GM10847 (cell line): ENCODE results near the gene HIBCH.

Experiments
- POLR2A ChIP-seq: IDR thresholded peaks from 2 replicates; pipeline ENCODE4 v1.6.1; 2011; ENCODE audit not compliant: insufficient read length; ENCODE audit errors: extremely low read depth

Gene HIBCH, protein sequence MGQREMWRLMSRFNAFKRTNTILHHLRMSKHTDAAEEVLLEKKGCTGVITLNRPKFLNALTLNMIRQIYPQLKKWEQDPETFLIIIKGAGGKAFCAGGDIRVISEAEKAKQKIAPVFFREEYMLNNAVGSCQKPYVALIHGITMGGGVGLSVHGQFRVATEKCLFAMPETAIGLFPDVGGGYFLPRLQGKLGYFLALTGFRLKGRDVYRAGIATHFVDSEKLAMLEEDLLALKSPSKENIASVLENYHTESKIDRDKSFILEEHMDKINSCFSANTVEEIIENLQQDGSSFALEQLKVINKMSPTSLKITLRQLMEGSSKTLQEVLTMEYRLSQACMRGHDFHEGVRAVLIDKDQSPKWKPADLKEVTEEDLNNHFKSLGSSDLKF

DNA sequence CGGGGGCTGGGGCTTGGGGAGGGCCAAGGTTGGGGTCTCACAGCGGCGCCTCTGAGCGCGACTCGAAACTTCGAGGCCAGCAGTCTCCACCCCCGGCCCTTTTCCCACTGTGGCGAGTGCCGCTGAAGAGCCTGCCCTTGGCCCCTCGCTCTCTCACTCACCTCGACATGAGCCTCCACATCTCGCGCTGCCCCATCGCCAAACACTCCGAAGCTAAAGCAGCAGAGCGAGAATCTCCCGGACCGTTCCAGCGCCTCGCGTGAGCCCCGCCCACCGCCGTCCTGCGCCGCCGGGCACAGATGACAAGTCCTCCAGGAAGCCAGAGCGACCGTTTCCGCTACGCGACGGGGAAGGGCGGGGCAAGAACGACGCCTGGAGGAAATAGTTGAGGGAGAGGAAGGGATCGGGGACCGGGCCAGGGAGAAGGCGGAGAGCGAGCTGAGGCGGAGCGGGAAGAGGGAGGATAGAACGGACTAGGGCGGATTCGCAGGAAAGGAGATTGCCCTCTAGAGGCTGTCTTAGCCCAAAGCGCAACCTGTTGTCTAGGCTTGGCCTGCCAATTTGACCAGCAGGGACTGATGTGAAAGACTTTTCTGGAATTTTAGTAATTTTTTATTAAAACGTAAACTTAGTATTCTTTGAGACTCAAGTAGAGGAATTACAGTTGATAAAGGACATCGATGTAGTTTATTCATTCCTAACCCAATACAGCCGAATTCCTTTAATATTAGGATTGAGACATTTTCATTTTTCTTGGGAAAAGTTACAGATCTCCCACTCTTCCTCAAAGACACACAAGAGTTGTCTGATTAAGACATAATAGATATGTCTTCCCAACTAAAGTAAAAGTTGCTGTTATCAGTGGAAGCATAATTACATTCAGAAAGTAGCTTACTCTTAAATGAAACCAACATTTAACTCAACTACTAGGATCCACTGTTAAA is at the start of gene HIBCH:
HIBCH (minus strand) TSS at position 272 of the 944 bp plus-strand sequence; CDS start at position 196, 76 bp downstream.
- TF ChIP-seq POLR2A = peak; percentile 84

GRCh38 chr2:190367091-190367490 is 47.5 kb upstream of the HIBCH start:
- TF ChIP-seq POLR2A = no peak

- TF ChIP-seq POLR2A = no peak
Measured at GRCh38 chr2:190366248-190366753, 46.7 kb upstream of the HIBCH start.

GRCh38 chr2:190365499-190366204 is 46.0 kb upstream of the HIBCH start:
- TF ChIP-seq POLR2A = no peak

DNA sequence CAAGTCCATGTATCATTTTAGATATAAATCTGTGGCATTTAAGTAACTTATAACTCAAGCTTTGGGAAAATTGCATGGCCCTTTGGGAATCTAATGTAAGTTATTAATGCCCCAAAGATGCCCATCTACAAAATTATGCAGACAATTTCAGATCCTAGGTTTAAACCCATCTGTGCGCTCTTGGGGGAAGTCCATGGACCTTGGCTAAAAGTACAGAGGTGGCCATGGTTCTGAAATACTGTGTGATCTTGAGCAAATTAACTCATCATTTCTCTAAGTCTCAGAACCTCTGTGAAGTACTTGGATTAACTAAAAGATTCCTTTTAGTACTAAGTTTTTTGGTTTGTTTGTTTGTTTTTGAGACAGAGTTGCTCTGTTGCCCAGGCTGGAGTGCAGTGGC is 43.3 kb upstream of the HIBCH start:
- TF ChIP-seq POLR2A = no peak

DNA sequence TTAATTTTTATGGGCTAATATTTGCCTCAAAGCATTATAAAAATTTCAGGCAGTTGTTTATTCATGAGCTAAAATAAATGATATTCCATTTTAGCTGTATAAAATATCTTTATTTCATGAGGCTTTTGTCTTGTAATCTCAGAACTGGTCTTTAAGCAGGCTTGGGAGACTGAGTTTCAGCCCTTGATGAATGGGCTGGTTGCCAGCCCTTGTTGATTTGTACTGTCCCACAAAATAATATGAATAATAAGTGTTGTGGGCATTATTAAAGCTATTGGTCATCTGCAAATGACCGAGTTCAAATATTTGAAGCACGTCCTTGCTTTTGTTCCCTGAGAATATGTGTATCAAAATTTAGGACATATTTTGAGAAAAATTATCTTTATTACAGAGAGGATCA is 41.9 kb upstream of the HIBCH start:
- no peak for TF ChIP-seq POLR2A

DNA sequence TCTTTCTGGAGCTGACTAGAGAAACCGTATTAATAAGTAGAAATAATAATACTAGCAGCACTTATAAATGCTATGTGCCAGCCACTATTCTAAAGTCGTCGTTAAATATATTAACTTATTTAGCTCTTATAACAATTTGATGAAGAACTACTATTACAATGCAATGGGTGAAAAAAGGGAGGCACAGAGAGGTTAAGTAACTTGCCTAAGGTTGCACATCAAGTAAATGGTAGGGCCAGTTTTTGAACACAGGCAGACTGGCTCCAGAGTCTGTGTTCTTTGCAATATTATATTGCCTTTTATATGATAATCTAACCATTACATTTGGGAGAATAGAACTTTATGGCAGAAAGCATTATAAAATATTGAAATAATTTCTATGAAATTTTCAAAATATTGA is 41.3 kb upstream of the HIBCH start:
- TF ChIP-seq POLR2A = no peak

DNA sequence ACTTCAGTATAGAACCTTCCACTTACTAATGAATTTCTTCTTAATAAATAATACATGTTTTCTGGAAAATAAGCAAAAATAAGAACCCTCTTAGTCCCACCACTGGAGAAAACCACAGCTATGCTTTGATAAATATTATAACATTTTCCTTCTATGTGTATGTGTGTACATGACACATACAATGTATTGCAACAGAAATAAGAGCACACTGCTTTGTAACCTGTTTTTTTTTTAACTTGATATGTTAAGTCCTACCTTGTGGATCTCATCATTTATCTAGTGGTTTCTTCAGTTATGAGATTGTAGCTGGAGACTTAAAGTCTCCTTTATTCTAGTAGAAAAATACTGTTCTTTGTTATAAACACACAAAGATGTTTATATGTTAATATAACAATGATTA is 40.9 kb upstream of the HIBCH start:
- TF ChIP-seq POLR2A = no peak

DNA sequence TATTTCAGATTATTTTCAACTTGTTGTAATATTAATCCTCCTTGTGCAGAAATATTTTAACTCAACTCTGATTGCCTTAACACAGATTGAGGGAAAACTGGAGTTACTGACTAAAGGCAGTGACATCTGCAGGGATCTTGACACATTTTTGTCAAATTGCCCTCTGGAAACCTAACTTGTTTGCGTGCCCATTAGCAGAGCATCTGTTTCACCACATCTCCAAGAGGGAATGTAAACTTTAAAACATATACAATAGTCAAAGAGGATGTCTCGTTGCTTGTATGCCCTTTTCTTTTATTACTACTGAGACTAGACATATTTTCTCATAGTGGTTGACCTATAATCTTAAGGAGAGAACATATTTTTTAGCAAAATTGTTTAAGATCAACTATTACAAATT is 38.0 kb upstream of the HIBCH start:
- no peak for TF ChIP-seq POLR2A

DNA sequence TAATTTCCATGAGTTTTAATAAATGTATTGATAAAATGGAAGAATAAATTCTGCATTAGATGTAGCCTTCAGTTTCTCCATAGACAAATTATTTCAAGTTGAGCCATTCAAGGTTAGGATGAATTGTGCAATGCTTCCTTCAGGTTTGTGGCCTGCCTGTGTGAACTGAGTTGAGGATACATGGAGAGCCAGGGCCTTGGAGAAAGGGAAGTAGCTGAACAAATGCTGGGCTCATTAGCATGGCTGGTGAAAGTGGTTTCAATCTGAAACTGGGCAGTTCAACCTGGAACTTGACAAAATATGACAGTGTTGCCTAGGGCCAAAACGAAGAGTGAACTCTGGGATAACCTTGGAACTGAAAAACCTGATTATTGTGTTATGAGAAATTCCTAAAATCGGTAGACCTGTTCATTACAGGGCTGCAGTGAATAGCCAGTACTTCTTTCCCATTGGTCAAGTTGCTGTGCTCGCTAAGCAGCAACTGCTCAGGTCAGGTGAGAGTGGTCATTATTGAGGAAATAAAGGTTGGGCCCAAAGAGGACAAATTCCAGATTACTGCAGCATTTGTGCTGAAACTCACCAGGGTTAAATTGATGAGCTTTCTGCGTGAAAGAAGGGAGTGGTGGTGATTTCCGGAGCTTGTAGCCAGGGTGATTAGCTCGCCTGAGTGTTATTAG is 36.5 kb upstream of the HIBCH start:
- no peak for TF ChIP-seq POLR2A

GRCh38 chr2:190354003-190354690 is 34.5 kb upstream of the HIBCH start:
- no peak for TF ChIP-seq POLR2A

DNA sequence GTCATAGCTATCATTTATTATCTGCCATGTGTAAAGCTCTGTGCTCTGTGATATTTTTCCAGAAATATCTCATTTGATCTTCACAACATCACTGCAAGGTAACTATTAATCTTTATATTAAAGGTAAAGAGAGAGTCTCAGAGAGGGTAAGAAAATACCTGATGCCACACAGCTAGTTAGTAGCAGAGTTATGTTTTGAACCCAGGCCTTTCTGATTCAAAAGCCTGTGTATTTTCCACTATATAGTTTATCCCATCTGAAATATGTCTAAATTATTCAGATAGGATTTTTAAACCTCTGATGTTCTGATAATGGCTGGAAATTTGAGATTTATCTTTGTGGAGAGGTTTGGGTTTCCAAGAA is 33.9 kb upstream of the HIBCH start:
- TF ChIP-seq POLR2A = no peak

- TF ChIP-seq POLR2A = no peak
Measured at GRCh38 chr2:190352668-190353536, 33.3 kb upstream of the HIBCH start.
